HepG2 (cell line): ENCODE results near the gene COL8A1. TPM values are rescaled to one million over a fixed set of nuclear protein-coding genes. Genes with fewer than 3 reads are reported as not detected.

Experiments
- AGO1 ChIP-seq: fragments of 200-400 bp; formaldehyde crosslinking; IDR thresholded peaks from 2 replicates; pipeline ENCODE4 v1.6.1; 2017; ENCODE audit warnings: mild to moderate bottlenecking, low read depth, low read length, moderate library complexity; ENCODE audit not compliant: poor library complexity, severe bottlenecking
- ATF2 ChIP-seq: sonication (generic); formaldehyde crosslinking; IDR thresholded peaks from 2 replicates; pipeline ENCODE4 v1.4.0; 2020; ENCODE audit warnings: missing genetic modification reagents
- ATF7 ChIP-seq, 2 experiments: fragments of 450-650 bp in 1 of 2; sonication (generic) in 1 of 2; formaldehyde crosslinking in 1 of 2; IDR thresholded peaks; 2 replicates each; pipeline versions ENCODE4 v1.4.0 to v1.6.1; 2016 to 2020; ENCODE audit warnings: antibody characterized with exemption in 1 of 2, mild to moderate bottlenecking in 1 of 2, missing genetic modification reagents in 1 of 2
- BORCS8-MEF2B ChIP-seq: sonication (generic); formaldehyde crosslinking; IDR thresholded peaks from 2 replicates; pipeline ENCODE4 v1.8.0; 2022; ENCODE audit warnings: mild to moderate bottlenecking, missing genetic modification reagents
- FOXP1 ChIP-seq, 2 experiments: fragments of 450-650 bp in 1 of 2; IDR thresholded peaks; 2 replicates each; pipeline ENCODE4 v1.6.1; 2017 to 2018; ENCODE audit warnings: antibody characterized with exemption in 1 of 2
- HMGA1 ChIP-seq: sonication (generic); formaldehyde crosslinking; conservative IDR thresholded peaks from 2 replicates; pipeline ENCODE4 v1.4.0; 2020; ENCODE audit warnings: missing genetic modification reagents
- NR1H2 ChIP-seq: sonication (generic); formaldehyde crosslinking; IDR thresholded peaks from 2 replicates; pipeline ENCODE4 v1.8.1; 2022; ENCODE audit warnings: low read depth, missing genetic modification reagents, borderline replicate concordance
- NRL ChIP-seq: sonication (generic); formaldehyde crosslinking; IDR thresholded peaks from 2 replicates; pipeline ENCODE4 v1.5.0; 2020; ENCODE audit warnings: missing genetic modification reagents, mild to moderate bottlenecking, moderate library complexity, borderline replicate concordance
- RBFOX2 ChIP-seq: fragments of 200-400 bp; formaldehyde crosslinking; IDR thresholded peaks from 2 replicates; pipeline ENCODE4 v1.6.1; 2017; ENCODE audit warnings: low read depth, mild to moderate bottlenecking, low read length
- ZNF460 ChIP-seq: sonication (generic); formaldehyde crosslinking; IDR thresholded peaks from 2 replicates; pipeline ENCODE4 v1.5.1; 2020; ENCODE audit warnings: missing genetic modification reagents, mild to moderate bottlenecking, borderline replicate concordance
- ZNF484 ChIP-seq: sonication (generic); formaldehyde crosslinking; IDR thresholded peaks from 2 replicates; pipeline ENCODE4 v1.5.1; 2020; ENCODE audit warnings: mild to moderate bottlenecking, low read depth, missing genetic modification reagents, borderline replicate concordance
- ZNF660 ChIP-seq: sonication (generic); formaldehyde crosslinking; IDR thresholded peaks from 2 replicates; pipeline ENCODE4 v1.5.1; 2020; ENCODE audit warnings: mild to moderate bottlenecking, low read depth, missing genetic modification reagents, borderline replicate concordance
- ZNF703 ChIP-seq: sonication (generic); formaldehyde crosslinking; IDR thresholded peaks from 2 replicates; pipeline ENCODE4 v1.5.1; 2020; ENCODE audit warnings: missing genetic modification reagents, mild to moderate bottlenecking, moderate library complexity, borderline replicate concordance
- ZNF816 ChIP-seq: sonication (generic); formaldehyde crosslinking; IDR thresholded peaks from 2 replicates; pipeline ENCODE4 v1.8.0; 2022; ENCODE audit warnings: missing genetic modification reagents, mild to moderate bottlenecking, borderline replicate concordance
- polyA plus RNA-seq, 8 experiments: library from polyadenylated mRNA; depleted of rRNA in 3 of 8; stranded (reverse) in 7 of 8; unstranded in 1 of 8; fragments of >200 nt; fragmentation: Illumina TruSeq in 4 of 8; extraction: Trizol in 4 of 8; gene quantifications; 2 replicates each; pipeline versions ENCODE4 v1.2.1 to v1.2.3, GENCODE V29; 2011 to 2016; ENCODE audit warnings: low read depth in 4 of 8, missing spikeins in 1 of 8, mixed read lengths in 1 of 8; ENCODE audit not compliant: insufficient read depth in 1 of 8
- total RNA-seq, 5 experiments: library from RNA; depleted of rRNA; stranded (reverse); fragments of >200 nt; fragmentation: Illumina TruSeq; extraction: Trizol; gene quantifications; 2 replicates each; pipeline ENCODE4 v1.2.3, GENCODE V29; 2016; ENCODE audit warnings: low read depth in 1 of 5
- TF ChIP-seq, protein P1 (sequence below), 2 experiments: sonication (generic) in 1 of 2; formaldehyde crosslinking in 1 of 2; IDR thresholded peaks; 2 replicates each; pipeline versions ENCODE4 v1.4.0 to v1.6.1; 2018 to 2020; ENCODE audit warnings: missing genetic modification reagents in 2 of 2, borderline replicate concordance in 1 of 2, low read depth in 1 of 2, mild to moderate bottlenecking in 1 of 2, missing biosample characterization in 1 of 2

The COL8A1 gene
- total and polyA plus RNA-seq, 2 of the 13 experiments (the other 11 are each of a cell fraction or from before 2014, with no cell fraction given): not detected

GRCh38 chr3:99817437-99818240 lies 179.2 kb downstream of the COL8A1 start, which contains the start of gene CMSS1 (continued):
- TF ChIP-seq RBFOX2 (peak; percentile 71), NR1H2 (CRISPR knock-in tag) (no peak), ATF7 (IDR thresholded peaks at IDR 0.05) (peak; percentile 99), ATF7 (CRISPR knock-in tag; IDR thresholded peaks at IDR 0.05) (peak; percentile 97), HMGA1 (CRISPR knock-in tag) (no peak), BORCS8-MEF2B (no peak; the same call in 1 of the 2 replicates), ATF2 (CRISPR knock-in tag) (peak; percentile 97), AGO1 (no peak), ZNF660 (CRISPR knock-in tag) (no peak), ZNF703 (CRISPR knock-in tag) (0 out of 2 replicates have a peak, but pooled peaks have one; percentile 40), FOXP1 (IDR thresholded peaks at IDR 0.05) (no peak), FOXP1 (CRISPR knock-in tag; IDR thresholded peaks at IDR 0.05) (no peak), ZNF460 (CRISPR knock-in tag) (no peak; the same call in 1 of the 2 replicates), NRL (CRISPR knock-in tag) (0 out of 2 replicates have a peak, but pooled peaks have one; percentile 76), ZNF484 (CRISPR knock-in tag) (no peak), ZNF816 (CRISPR knock-in tag) (peak; percentile 62; the same call in 1 of the 2 replicates)
- TF ChIP-seq, protein P1, sequence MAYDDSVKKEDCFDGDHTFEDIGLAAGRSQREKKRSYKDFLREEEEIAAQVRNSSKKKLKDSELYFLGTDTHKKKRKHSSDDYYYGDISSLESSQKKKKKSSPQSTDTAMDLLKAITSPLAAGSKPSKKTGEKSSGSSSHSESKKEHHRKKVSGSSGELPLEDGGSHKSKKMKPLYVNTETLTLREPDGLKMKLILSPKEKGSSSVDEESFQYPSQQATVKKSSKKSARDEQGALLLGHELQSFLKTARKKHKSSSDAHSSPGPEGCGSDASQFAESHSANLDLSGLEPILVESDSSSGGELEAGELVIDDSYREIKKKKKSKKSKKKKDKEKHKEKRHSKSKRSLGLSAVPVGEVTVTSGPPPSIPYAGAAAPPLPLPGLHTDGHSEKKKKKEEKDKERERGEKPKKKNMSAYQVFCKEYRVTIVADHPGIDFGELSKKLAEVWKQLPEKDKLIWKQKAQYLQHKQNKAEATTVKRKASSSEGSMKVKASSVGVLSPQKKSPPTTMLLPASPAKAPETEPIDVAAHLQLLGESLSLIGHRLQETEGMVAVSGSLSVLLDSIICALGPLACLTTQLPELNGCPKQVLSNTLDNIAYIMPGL (CRISPR knock-in tag; IDR thresholded peaks at IDR 0.05; ENCODE audit: borderline replicate concordance in 1 of 2, low read depth in 1 of 2): peak; percentile 56 to 65; a peak in 3 of 4 replicates
